GM21526 (cell line): ENCODE measurements around the gene GOSR1.
"Not testable (repeated sequence)": the region's sequence is repeated elsewhere in the genome, so short reads cannot be mapped to it uniquely, and the experiment has no call there.

ENCODE experiments used
- ATAC-seq: cut with Tn5 transposase; IDR thresholded peaks from one replicate; pipeline ENCODE4 v1.9.1; 2021; ENCODE audit warnings: moderate library complexity; ENCODE audit not compliant: unreplicated experiment, low FRiP score

Gene GOSR1

DNA sequence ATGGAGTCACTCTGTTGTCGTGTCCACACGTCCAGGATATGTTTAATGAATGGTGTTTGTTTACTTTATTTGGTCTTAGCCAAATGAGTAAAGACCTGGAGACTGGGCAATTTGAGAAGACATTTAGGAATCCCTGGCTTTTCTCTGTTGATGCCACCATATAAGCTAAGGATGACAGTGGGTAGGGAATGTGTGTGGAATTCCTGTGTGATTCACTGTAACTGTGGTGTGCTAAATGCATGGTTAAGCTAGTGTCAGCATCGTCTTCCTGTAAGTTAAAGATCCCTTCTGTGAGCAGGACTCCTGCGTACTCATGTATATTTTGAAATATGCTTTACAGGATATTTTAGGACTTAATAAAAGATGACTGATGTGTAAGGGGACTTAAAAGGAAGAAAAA, 26.4 kb downstream of the GOSR1 start:
- ATAC-seq, result no peak

DNA sequence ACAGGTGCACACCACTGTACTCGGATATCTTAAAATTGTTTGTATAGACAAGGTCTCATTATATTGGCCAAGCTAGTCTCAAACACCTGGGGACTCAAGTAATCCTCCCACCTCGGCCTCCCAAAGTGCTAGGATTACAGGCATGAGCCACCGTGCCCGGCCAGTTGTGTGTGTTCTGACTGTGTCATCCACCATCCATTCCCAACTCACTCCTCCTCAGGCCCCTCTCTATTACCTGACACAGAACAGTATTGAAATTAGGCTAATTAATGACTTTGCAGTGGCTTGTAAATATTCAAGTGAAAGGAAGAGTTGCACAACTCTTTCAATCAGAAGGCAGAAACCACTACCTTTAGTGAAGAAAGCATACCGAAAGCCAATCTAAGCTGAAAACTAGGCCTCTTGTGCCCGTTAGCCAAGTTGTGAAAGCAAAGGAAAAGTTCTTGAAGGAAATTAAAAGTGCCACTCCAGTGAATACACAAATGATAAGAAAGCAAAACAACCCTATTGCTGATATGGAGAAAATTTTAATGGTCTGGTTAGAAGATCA, 28.7 kb downstream of the GOSR1 start:
- ATAC-seq, result no peak

GRCh38 chr17:30506481-30506880, 29.3 kb downstream of the GOSR1 start:
- ATAC-seq, result no peak

DNA sequence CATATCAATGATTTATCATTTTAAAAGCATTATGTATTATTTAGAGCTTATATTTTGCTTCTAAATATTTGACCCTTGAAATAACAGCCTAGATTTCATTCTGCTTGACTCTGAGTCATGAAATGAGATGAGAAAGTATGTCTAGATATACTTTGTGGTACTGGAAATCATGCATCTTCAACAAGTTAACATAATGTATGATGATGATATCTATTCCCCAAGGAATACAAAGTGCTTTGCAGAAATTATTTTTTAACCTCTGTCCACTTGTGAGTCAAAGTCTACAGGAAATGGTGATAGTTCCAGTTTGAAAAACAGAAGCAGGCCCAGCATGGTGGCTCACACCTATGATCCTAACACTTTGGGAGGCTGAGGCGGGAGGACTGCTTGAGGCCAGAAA, 36.1 kb downstream of the GOSR1 start:
- ATAC-seq, result no peak

- no peak for ATAC-seq
Observed at GRCh38 chr17:30514895-30515596, 37.8 kb downstream of the GOSR1 start.

DNA sequence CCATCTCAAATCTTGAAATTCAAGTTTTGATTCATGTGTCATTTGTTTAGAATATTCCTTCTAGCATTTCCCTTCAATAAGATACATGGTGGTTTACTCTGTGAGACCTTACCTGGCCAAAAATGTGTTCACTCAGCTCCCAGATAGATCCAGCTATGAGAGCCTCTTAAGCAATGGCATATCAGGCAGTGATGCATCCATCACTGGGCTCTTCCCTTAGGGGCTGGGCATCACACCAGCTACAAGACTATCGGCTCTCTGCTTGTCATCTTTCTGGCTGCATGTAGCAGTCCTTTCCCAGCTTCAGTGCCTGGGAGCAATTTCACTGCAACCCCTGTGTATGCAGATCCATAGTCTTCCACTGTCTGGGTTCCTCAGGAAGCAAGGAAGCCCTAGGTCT, 40.6 kb downstream of the GOSR1 start:
- no peak for ATAC-seq

- ATAC-seq, result no peak
Observed at GRCh38 chr17:30519166-30519565, 42.0 kb downstream of the GOSR1 start.

GRCh38 chr17:30519707-30520106, 42.5 kb downstream of the GOSR1 start:
- no peak for ATAC-seq

- no peak for ATAC-seq
Observed at GRCh38 chr17:30520436-30520835, 43.2 kb downstream of the GOSR1 start.

DNA sequence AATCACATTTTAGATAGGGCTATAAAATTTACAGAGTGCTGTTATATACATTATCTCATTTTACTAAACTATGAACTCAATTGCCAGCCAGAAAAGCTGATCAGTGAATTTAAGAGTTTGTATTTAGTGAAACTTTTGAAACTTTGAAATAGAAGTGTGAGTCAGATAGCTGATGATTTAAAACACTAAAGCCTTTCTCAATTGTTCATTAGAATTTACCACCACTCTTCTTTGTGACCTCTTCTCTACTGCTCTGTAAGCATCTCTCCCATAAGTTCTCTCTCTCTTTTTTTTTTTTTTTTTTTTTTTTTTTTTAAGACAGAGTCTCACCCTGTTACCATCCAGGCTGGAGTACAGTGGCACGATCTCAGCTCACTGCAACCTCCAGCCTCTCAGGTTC, 43.7 kb downstream of the GOSR1 start:
- no peak for ATAC-seq

GRCh38 chr17:30521766-30522165, 44.6 kb downstream of the GOSR1 start:
- ATAC-seq, result no peak

DNA sequence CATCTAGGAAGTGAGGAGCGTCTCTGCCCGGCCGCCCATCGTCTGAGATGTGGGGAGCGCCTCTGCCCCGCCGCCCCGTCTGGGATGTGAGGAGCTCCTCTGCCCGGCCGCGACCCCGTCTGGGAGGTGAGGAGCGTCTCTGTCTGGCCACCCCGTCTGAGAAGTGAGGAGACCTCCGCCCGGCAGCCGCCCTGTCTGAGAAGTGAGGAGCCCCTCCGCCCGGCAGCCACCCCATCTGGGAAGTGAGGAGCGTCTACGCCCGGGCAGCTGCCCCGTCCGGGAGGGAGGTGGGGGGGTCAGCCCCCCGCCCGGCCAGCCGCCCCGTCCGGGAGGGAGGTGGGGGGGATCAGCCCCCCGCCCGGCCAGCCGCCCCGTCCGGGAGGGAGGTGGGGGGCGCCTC, 46.0 kb downstream of the GOSR1 start:
- not testable (repeated sequence) for ATAC-seq

DNA sequence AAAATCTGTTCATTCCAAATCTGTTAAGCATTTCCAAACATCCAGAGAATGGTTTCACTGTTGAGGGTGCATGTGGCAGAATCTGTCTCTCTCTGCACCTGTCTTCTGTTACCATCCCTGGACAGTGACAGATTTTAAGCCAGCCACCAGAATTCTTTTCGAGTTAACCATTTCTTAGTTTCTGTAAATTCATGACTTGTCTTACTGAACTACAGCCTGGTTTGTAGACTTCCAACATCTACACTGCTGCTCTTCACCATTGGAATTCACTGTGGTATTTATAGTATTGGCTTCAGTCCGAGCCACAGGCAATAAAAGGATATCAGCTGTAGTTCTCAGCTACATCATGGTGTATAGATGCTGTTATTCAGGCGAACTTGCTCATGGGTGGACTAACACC, 47.6 kb downstream of the GOSR1 start:
- ATAC-seq, result no peak

DNA sequence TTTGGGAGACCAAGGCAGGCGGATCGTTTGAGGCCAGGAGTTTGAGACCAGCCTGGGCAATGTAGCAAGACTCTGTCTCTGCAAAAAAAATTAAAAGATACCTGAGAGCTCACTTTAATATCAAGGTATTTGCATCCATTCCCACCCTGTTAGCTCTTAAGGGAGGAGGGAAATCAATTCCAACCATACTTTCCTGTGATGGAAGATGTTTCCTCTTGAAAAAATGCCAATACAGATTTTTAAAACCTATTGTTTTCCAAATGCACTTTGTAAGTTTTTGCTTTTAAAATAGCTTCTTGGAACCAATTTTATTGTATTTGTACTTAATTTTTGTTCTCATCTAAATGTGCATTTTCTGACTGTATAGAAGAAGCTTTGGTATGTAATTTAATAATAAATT, 49.2 kb downstream of the GOSR1 start:
- no peak for ATAC-seq

GRCh38 chr17:30528701-30529100, 51.5 kb downstream of the GOSR1 start:
- not testable (repeated sequence) for ATAC-seq

GRCh38 chr17:30530346-30531025, 53.3 kb downstream of the GOSR1 start:
- ATAC-seq, result no peak

DNA sequence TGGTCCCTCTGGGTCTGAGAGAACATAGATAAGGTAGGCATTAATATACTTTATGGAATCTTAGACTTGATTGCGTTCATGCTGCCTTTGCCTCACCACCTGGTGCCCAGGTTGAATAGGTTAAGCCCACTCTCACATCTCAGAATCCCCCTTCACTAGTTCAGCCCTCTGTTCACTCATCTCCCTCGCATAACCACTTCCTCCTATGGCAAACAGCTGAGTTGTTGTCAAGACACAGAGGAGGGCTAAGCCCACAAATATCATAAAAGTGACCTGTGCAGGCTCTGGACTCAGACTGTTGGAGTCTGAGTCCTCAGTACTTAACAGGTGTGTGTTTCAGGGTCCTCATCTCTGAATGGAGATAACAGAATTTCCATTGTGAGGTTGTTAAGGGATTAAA, 55.7 kb downstream of the GOSR1 start:
- ATAC-seq, result no peak

- ATAC-seq, result no peak
Observed at GRCh38 chr17:30534298-30534697, 57.1 kb downstream of the GOSR1 start.

- ATAC-seq, result no peak
Observed at GRCh38 chr17:30534938-30535921, 58.0 kb downstream of the GOSR1 start.

GRCh38 chr17:30536846-30537245, 59.6 kb downstream of the GOSR1 start:
- ATAC-seq, result not testable (repeated sequence)

DNA sequence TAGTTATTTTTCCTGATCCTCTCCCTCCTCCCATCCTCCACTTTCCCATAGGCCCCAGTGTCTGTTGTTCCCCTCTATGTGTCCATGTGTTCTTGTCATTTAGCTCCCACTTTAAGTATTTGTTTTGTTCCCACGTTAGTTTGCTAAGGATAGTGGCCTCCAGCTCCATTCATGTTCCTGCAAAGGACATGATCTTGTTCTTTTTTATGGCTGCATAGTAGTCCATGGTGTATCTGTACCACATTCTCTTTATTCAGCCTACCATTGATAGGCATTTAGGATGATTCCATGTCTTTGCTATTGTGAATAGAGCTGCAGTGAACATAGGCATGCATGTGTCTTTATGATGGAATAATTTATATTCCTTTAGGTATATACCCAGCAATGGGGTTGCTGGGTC, 60.5 kb downstream of the GOSR1 start:
- not testable (repeated sequence) for ATAC-seq
